ENCODE measurements around the gene CARM1. TPM values are rescaled to one million over a fixed set of nuclear protein-coding genes. Genes with fewer than 3 reads are reported as not detected.
"Not testable (repeated sequence)": the region's sequence is repeated elsewhere in the genome, so short reads cannot be mapped to it uniquely, and the experiment has no call there.

Gene CARM1
- total and polyA plus RNA-seq, 8 donors = 5.2 to 21.0 (median 16.9) TPM

DNA sequence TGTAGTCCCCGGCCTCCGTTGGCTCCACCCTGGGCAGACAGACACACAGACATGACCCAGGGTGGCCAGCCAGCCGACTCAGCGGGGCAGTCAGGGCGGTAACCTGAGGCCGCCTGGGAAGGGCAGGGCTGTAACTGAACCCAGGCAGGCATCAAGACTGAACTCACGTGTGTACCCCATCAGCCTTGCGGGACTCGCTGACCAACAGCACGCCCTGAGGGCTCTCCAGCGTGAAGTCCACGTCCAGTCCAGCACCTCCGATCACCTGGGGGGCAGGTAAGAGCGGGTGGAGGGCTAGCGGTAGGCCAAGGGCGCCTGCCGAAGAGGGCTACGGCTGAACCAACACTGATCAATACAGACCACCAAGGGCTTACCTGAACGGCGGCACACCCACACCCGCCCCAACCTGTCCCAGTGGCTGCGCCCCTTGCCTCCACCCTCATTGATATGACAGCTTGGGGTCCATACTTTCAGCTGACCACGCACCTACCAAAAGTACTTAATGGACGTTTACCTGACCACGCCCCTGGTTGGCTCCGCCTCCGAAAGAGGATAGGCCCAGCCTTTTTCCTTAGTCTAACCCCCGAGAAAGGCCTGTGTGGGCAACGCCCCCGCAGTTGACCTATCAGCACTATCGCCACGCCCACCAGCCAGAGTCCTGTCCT lies 36.1 kb upstream of the CARM1 start:
- intact Hi-C loops (cut with DNase I; ENCODE audit: low total_unique reads) = no loop called here
- H3K4me1 ChIP-seq = peaks cover 5 to 19% (median 18%) of the 10 kb centered on the region in 4 donors
- TF ChIP-seq POLR2AphosphoS5 (IDR thresholded peaks at IDR 0.05) = peak in 1 of 3 donors; percentile 65
- no peak for TF ChIP-seq EP300 (IDR thresholded peaks at IDR 0.05)
- peak in 1 of 2 donors; percentile 100 for DNase-seq
- peaks cover 0 to 5% (median 0%) of the 10 kb centered on the region in 4 donors for H3K9me3 ChIP-seq
- H3K27me3 ChIP-seq = no peaks in the 10 kb centered on the region
- H3K27ac ChIP-seq = peak overlapping the region; percentile 81 to 99 (median 99)
- 18 to 57% (median 36%) methylated on average over 15 to 32 of the region's 32 CpGs for WGBS, 5 donors
- peak overlapping the region; percentile 62 to 71 (median 66) for H3K4me3 ChIP-seq
- peaks cover 27 to 40% (median 40%) of the 10 kb centered on the region in 4 donors for H3K36me3 ChIP-seq

DNA sequence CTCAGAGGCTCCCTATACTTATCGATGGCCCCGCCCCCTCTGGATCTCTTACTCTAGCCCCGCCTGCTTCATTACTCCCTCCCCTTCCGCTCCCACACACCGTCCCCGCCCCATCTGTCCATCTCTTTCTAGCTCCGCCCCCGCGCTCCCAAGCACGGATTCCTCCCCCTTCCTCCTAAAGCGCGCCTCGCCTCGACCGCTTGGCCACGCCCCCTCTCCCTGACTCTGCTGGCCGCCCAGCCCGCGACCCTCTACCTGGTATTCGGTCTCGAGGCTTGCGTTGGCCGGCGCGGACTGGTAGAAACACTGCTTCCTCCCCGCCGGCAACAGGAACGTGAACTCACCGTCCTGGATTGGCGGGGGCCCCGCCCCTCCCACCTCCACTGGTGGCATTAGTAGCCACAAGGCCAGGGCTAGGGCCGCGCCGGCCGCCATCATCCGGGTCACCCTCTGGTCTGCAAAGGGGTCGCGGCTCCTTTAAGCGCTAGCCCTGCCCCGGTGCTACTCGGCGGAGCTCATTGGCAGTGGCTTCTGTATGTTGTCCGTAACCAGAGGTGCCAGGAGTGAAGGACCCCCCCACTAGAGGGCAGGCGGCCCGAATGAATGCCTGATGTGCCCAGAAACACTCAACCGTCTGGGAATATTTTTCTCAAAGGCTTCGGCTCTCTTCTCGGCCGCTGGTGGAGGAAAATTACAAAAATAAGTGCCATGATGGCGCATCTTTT lies 35.4 kb upstream of the CARM1 start, which contains the start of gene TMED1:
TMED1 (minus strand) TSS at position 459 of the 725 bp plus-strand sequence; CDS start at position 438, 21 bp downstream.
- TF ChIP-seq EP300 (IDR thresholded peaks at IDR 0.05) (no peak), POLR2AphosphoS5 (IDR thresholded peaks at IDR 0.05) (peak; percentile 11 to 79 (median 51)), CTCF (IDR thresholded peaks at IDR 0.05) (peak in 6 of 7 experiments; percentile 11 to 67 (median 27))
- Histone ChIP-seq H3K36me3 (peaks cover 20 to 33% (median 33%) of the 10 kb centered on the region in 4 donors), H3K27me3 (no peaks in the 10 kb centered on the region), H3K4me1 (peaks cover 5 to 19% (median 18%) of the 10 kb centered on the region in 4 donors), H3K4me3 (peak within 1 kb of the TSS; percentile 62 to 71 (median 66)), H3K27ac (peak within 1 kb of the TSS; percentile 97 to 99 (median 99)), H3K9me3 (peaks cover 0 to 5% (median 0%) of the 10 kb centered on the region in 4 donors)
- intact Hi-C loops (cut with DNase I; ENCODE audit: low total_unique reads) = no loop called here
- WGBS, 5 donors = 0 to 1% (median 1%) methylated on average over 42 to 50 of the region's 50 CpGs
- peak; percentile 94 to 100 for DNase-seq

GRCh38 chr19:10836479-10837330 lies 34.6 kb upstream of the CARM1 start:
- DNase-seq = peak; percentile 82 to 95
- intact Hi-C loops (cut with DNase I; ENCODE audit: low total_unique reads) = no loop called here
- peaks cover 5 to 19% (median 18%) of the 10 kb centered on the region in 4 donors for H3K4me1 ChIP-seq
- H3K27me3 ChIP-seq = no peaks in the 10 kb centered on the region
- H3K4me3 ChIP-seq = peak overlapping the region; percentile 62 to 71 (median 66)
- TF ChIP-seq POLR2A (IDR thresholded peaks at IDR 0.05) = no peak
- peak in 2 of 3 donors; percentile 24 to 67 for TF ChIP-seq POLR2AphosphoS5 (IDR thresholded peaks at IDR 0.05)
- peak overlapping the region; percentile 97 to 99 (median 99) for H3K27ac ChIP-seq
- peaks cover 0 to 5% (median 0%) of the 10 kb centered on the region in 4 donors for H3K9me3 ChIP-seq
- peaks cover 16 to 25% (median 25%) of the 10 kb centered on the region in 4 donors for H3K36me3 ChIP-seq
- 29 to 39% (median 33%) methylated on average over 38 of the region's 38 CpGs for WGBS, 5 donors

- H3K27me3 ChIP-seq; H3K27ac ChIP-seq; intact Hi-C loops (cut with DNase I; ENCODE audit: low total_unique reads); H3K9me3 ChIP-seq; DNase-seq; H3K4me3 ChIP-seq: not testable (repeated sequence)
- peaks cover 8 to 16% (median 15%) of the 10 kb centered on the region in 4 donors for H3K36me3 ChIP-seq
- 93 to 99% (median 97%) methylated on average over 7 of the region's 7 CpGs for WGBS, 5 donors
- H3K4me1 ChIP-seq = peaks cover 5 to 19% (median 18%) of the 10 kb centered on the region in 4 donors
These were observed 33.7 kb upstream of the CARM1 start for GRCh38 chr19:10837649-10838048.

DNA sequence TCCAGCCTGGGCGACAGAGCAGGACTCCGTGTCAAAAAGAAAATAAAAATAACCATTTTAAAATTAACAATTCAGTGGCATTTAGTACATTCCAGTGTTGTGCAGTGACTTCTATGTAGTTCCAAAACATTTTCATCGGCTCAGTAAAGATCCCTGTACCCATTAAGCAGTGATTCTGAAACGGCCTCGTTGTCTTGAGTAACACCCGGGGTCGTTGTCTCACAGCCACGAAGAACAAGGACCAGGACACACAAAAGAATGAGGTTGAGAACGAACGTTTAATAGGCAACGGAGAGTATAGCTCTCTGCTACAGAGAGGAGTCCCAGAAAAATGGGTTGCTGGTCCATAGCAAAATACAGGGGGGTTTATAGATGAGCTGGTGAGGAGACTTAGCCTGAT lies 33.0 kb upstream of the CARM1 start:
- H3K4me1 ChIP-seq = peaks cover 5 to 19% (median 18%) of the 10 kb centered on the region in 4 donors
- no peak overlapping the region for H3K4me3 ChIP-seq
- intact Hi-C loops (cut with DNase I; ENCODE audit: low total_unique reads) = no loop called here
- no peaks in the 10 kb centered on the region for H3K27me3 ChIP-seq
- peaks cover 0 to 5% (median 0%) of the 10 kb centered on the region in 4 donors for H3K9me3 ChIP-seq
- H3K27ac ChIP-seq = no peak overlapping the region
- 83 to 91% (median 90%) methylated on average over 11 of the region's 11 CpGs for WGBS, 5 donors
- no peak for TF ChIP-seq EP300 (IDR thresholded peaks at IDR 0.05)
- TF ChIP-seq POLR2AphosphoS5 (IDR thresholded peaks at IDR 0.05) = no peak
- TF ChIP-seq CTCF (IDR thresholded peaks at IDR 0.05) = no peak
- no peak for TF ChIP-seq POLR2A (IDR thresholded peaks at IDR 0.05)
- peaks cover under 1 to 9% (median 8%) of the 10 kb centered on the region in 4 donors for H3K36me3 ChIP-seq
- no peak for DNase-seq

All from stomach (tissue), 9 donors.